ENCODE data around the gene FNBP1. TPM values are rescaled to one million over a fixed set of nuclear protein-coding genes. Genes with fewer than 3 reads are reported as not detected.

Gene FNBP1
- total RNA-seq, 2 donors from 2014 or later = 124 to 141 TPM

GRCh38 chr9:129874261-129875101 lies 168.5 kb downstream of the FNBP1 start:
- no peaks in the 10 kb centered on the region for H3K36me3 Mint-ChIP-seq
- H3K27ac Mint-ChIP-seq = no peak overlapping the region
- no peaks in the 10 kb centered on the region for H3K27me3 Mint-ChIP-seq
- DNase-seq (ENCODE audit: low spot score) (no peak), ATAC-seq (no peak)
- H3K4me3 Mint-ChIP-seq = no peak overlapping the region
- H3K4me1 Mint-ChIP-seq (ENCODE audit: low read depth in 2 of 2) = peaks cover 18 to 38% of the 10 kb centered on the region in 2 donors
- no peaks in the 10 kb centered on the region for H3K9me3 Mint-ChIP-seq

- H3K4me3 Mint-ChIP-seq = no peak overlapping the region
- no peaks in the 10 kb centered on the region for H3K9me3 Mint-ChIP-seq
- DNase-seq (ENCODE audit: low spot score) (no peak), ATAC-seq (no peak)
- peaks cover 20 to 37% of the 10 kb centered on the region in 2 donors for H3K4me1 Mint-ChIP-seq (ENCODE audit: low read depth in 2 of 2)
- H3K27ac Mint-ChIP-seq = no peak overlapping the region
- no peaks in the 10 kb centered on the region for H3K36me3 Mint-ChIP-seq
- H3K27me3 Mint-ChIP-seq = no peaks in the 10 kb centered on the region
Observed at GRCh38 chr9:129873563-129874190, 169.3 kb downstream of the FNBP1 start.

GRCh38 chr9:129871046-129871445 lies 171.9 kb downstream of the FNBP1 start:
- H3K4me3 Mint-ChIP-seq = no peak overlapping the region
- DNase-seq (ENCODE audit: low spot score) = no peak
- no peaks in the 10 kb centered on the region for H3K36me3 Mint-ChIP-seq
- H3K27ac Mint-ChIP-seq = peak overlapping the region in 1 of 2 donors; percentile 49
- no peak for ATAC-seq
- H3K4me1 Mint-ChIP-seq (ENCODE audit: low read depth in 2 of 2) = peaks cover 15 to 39% of the 10 kb centered on the region in 2 donors
- no peaks in the 10 kb centered on the region for H3K27me3 Mint-ChIP-seq
- H3K9me3 Mint-ChIP-seq = no peaks in the 10 kb centered on the region

- H3K36me3 Mint-ChIP-seq = peaks cover 2% of the 10 kb centered on the region
- ATAC-seq (no peak), DNase-seq (ENCODE audit: low spot score) (no peak)
- no peaks in the 10 kb centered on the region for H3K9me3 Mint-ChIP-seq
- peak overlapping the region; percentile 27 for H3K4me3 Mint-ChIP-seq
- H3K27ac Mint-ChIP-seq = peak overlapping the region; percentile 62 to 84
- H3K27me3 Mint-ChIP-seq = no peaks in the 10 kb centered on the region
- peaks cover 20 to 42% of the 10 kb centered on the region in 2 donors for H3K4me1 Mint-ChIP-seq (ENCODE audit: low read depth in 2 of 2)
Observed at GRCh38 chr9:129869585-129870501, 173.1 kb downstream of the FNBP1 start.

GRCh38 chr9:129868872-129869486 lies 174.0 kb downstream of the FNBP1 start:
- H3K27ac Mint-ChIP-seq = peak overlapping the region; percentile 62 to 84
- peak overlapping the region; percentile 27 for H3K4me3 Mint-ChIP-seq
- H3K9me3 Mint-ChIP-seq = no peaks in the 10 kb centered on the region
- ATAC-seq (peak; percentile 89 to 93), DNase-seq (ENCODE audit: low spot score) (peak; percentile 79)
- H3K36me3 Mint-ChIP-seq = peaks cover 4% of the 10 kb centered on the region
- H3K27me3 Mint-ChIP-seq = no peaks in the 10 kb centered on the region
- H3K4me1 Mint-ChIP-seq (ENCODE audit: low read depth in 2 of 2) = peaks cover 24 to 39% of the 10 kb centered on the region in 2 donors

GRCh38 chr9:129868023-129868871 lies 174.7 kb downstream of the FNBP1 start:
- H3K4me3 Mint-ChIP-seq = peak overlapping the region; percentile 27
- H3K4me1 Mint-ChIP-seq (ENCODE audit: low read depth in 2 of 2) = peaks cover 31 to 38% of the 10 kb centered on the region in 2 donors
- ATAC-seq = no peak
- H3K9me3 Mint-ChIP-seq = no peaks in the 10 kb centered on the region
- peak overlapping the region; percentile 62 to 84 for H3K27ac Mint-ChIP-seq
- DNase-seq (ENCODE audit: low spot score) = no peak
- H3K36me3 Mint-ChIP-seq = peaks cover 4% of the 10 kb centered on the region
- H3K27me3 Mint-ChIP-seq = no peaks in the 10 kb centered on the region

GRCh38 chr9:129867136-129868022 lies 175.6 kb downstream of the FNBP1 start:
- ATAC-seq (no peak), DNase-seq (ENCODE audit: low spot score) (no peak)
- H3K9me3 Mint-ChIP-seq = no peaks in the 10 kb centered on the region
- peak overlapping the region in 1 of 2 donors; percentile 51 for H3K27ac Mint-ChIP-seq
- no peaks in the 10 kb centered on the region for H3K27me3 Mint-ChIP-seq
- H3K4me1 Mint-ChIP-seq (ENCODE audit: low read depth in 2 of 2) = peaks cover 35 to 42% of the 10 kb centered on the region in 2 donors
- H3K36me3 Mint-ChIP-seq = peaks cover 4% of the 10 kb centered on the region
- H3K4me3 Mint-ChIP-seq = no peak overlapping the region

GRCh38 chr9:129866394-129867135 lies 176.4 kb downstream of the FNBP1 start:
- no peaks in the 10 kb centered on the region for H3K27me3 Mint-ChIP-seq
- peaks cover 41 to 47% of the 10 kb centered on the region in 2 donors for H3K4me1 Mint-ChIP-seq (ENCODE audit: low read depth in 2 of 2)
- no peak overlapping the region for H3K4me3 Mint-ChIP-seq
- peak overlapping the region; percentile 51 to 82 for H3K27ac Mint-ChIP-seq
- peaks cover 9% of the 10 kb centered on the region for H3K36me3 Mint-ChIP-seq
- no peaks in the 10 kb centered on the region for H3K9me3 Mint-ChIP-seq
- no peak for ATAC-seq
- no peak for DNase-seq (ENCODE audit: low spot score)

- Mint-ChIP-seq H3K4me3 (no peak overlapping the region), H3K4me1 (ENCODE audit: low read depth in 2 of 2) (peaks cover 41 to 47% of the 10 kb centered on the region in 2 donors), H3K27ac (peak overlapping the region; percentile 51 to 82), H3K9me3 (no peaks in the 10 kb centered on the region), H3K27me3 (no peaks in the 10 kb centered on the region), H3K36me3 (peaks cover 10% of the 10 kb centered on the region)
- DNase-seq (ENCODE audit: low spot score) (no peak), ATAC-seq (no peak)
Observed at GRCh38 chr9:129865668-129866320, 177.2 kb downstream of the FNBP1 start.

- Mint-ChIP-seq H3K4me1 (ENCODE audit: low read depth in 2 of 2) (peaks cover 38 to 46% of the 10 kb centered on the region in 2 donors), H3K27ac (peak overlapping the region; percentile 76 to 84), H3K36me3 (peaks cover 10% of the 10 kb centered on the region), H3K27me3 (no peaks in the 10 kb centered on the region), H3K9me3 (no peaks in the 10 kb centered on the region), H3K4me3 (peak overlapping the region; percentile 76)
- DNase-seq (ENCODE audit: low spot score) (no peak), ATAC-seq (peak in 1 of 2 donors; percentile 18)
Observed at GRCh38 chr9:129864991-129865647, 177.9 kb downstream of the FNBP1 start.
